Measurements from ENCODE around the gene ENOSF1. TPM values are rescaled to one million over a fixed set of nuclear protein-coding genes. Genes with fewer than 3 reads are reported as not detected.

Gene ENOSF1
- total and polyA plus RNA-seq, 2 of the 13 experiments (the other 11 are each of a cell fraction or from before 2014, with no cell fraction given) = 37.6 to 40.1 TPM

DNA sequence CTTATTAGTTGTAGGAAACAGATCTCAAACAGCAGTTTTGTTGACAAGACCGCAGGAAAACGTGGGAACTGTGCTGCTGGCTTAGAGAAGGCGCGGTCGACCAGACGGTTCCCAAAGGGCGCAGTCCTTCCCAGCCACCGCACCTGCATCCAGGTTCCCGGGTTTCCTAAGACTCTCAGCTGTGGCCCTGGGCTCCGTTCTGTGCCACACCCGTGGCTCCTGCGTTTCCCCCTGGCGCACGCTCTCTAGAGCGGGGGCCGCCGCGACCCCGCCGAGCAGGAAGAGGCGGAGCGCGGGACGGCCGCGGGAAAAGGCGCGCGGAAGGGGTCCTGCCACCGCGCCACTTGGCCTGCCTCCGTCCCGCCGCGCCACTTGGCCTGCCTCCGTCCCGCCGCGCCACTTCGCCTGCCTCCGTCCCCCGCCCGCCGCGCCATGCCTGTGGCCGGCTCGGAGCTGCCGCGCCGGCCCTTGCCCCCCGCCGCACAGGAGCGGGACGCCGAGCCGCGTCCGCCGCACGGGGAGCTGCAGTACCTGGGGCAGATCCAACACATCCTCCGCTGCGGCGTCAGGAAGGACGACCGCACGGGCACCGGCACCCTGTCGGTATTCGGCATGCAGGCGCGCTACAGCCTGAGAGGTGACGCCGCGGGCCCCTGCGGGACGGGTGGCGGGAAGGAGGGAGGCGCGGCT is 55.0 kb downstream of the ENOSF1 start, which contains the start of gene TYMS (continued):
- TF ChIP-seq E2F5 (CRISPR knock-in tag; conservative IDR thresholded peaks at IDR 0.05) (no peak; the same call in 1 of the 2 replicates), HNF4G (IDR thresholded peaks at IDR 0.05; ENCODE audit: borderline replicate concordance, low read depth, low read length) (no peak), HNF4G (CRISPR knock-in tag; IDR thresholded peaks at IDR 0.05; ENCODE audit: borderline replicate concordance, low read depth) (no peak), SKI (IDR thresholded peaks at IDR 0.05; ENCODE audit: partially characterized antibody) (no peak), HDAC2 (CRISPR knock-in tag; IDR thresholded peaks at IDR 0.05) (no peak), U2AF1 (optimal IDR thresholded peaks at IDR 0.05; ENCODE audit: low read depth, low read length) (no peak), GABPB1 (CRISPR knock-in tag; IDR thresholded peaks at IDR 0.05) (peak; percentile 86), ZNF343 (CRISPR knock-in tag; IDR thresholded peaks at IDR 0.05) (no peak), KDM5B (CRISPR knock-in tag; IDR thresholded peaks at IDR 0.05; ENCODE audit: borderline replicate concordance) (no peak; the same call in none of the 2 replicates), TCF7 (IDR thresholded peaks at IDR 0.05; ENCODE audit: low read depth) (no peak), SRSF9 (IDR thresholded peaks at IDR 0.05; ENCODE audit: borderline replicate concordance, insufficient read depth, low read depth, low read length, poor library complexity, severe bottlenecking) (no peak), NR3C1 (CRISPR knock-in tag; IDR thresholded peaks at IDR 0.05) (no peak), ZNF512B (CRISPR knock-in tag; IDR thresholded peaks at IDR 0.05; ENCODE audit: borderline replicate concordance) (0 out of 2 replicates have a peak, but pooled peaks have one; percentile 42), PHB2 (IDR thresholded peaks at IDR 0.05; ENCODE audit: partially characterized antibody) (no peak), ZSCAN22 (CRISPR knock-in tag; IDR thresholded peaks at IDR 0.05) (peak; percentile 8; the same call in 1 of the 2 replicates), HHEX (CRISPR knock-in tag; IDR thresholded peaks at IDR 0.05) (no peak), PAX8 (CRISPR knock-in tag; IDR thresholded peaks at IDR 0.05; ENCODE audit: borderline replicate concordance) (peak; percentile 57; the same call in 1 of the 2 replicates), MED13 (CRISPR knock-in tag; IDR thresholded peaks at IDR 0.05) (no peak), ZBTB7B (CRISPR knock-in tag; IDR thresholded peaks at IDR 0.05) (peak; percentile 66)
- TF ChIP-seq, protein P1, sequence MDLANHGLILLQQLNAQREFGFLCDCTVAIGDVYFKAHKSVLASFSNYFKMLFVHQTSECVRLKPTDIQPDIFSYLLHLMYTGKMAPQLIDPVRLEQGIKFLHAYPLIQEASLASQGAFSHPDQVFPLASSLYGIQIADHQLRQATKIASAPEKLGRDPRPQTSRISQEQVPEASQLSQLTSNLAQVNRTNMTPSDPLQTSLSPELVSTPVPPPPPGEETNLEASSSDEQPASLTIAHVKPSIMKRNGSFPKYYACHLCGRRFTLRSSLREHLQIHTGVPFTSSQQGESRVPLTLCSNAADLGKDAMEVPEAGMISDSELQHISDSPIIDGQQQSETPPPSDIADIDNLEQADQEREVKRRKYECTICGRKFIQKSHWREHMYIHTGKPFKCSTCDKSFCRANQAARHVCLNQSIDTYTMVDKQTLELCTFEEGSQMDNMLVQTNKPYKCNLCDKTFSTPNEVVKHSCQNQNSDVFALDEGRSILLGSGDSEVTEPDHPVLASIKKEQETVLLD (CRISPR knock-in tag; IDR thresholded peaks at IDR 0.05; ENCODE audit: low read depth) = peak; percentile 82
- TF ChIP-seq, protein P2, sequence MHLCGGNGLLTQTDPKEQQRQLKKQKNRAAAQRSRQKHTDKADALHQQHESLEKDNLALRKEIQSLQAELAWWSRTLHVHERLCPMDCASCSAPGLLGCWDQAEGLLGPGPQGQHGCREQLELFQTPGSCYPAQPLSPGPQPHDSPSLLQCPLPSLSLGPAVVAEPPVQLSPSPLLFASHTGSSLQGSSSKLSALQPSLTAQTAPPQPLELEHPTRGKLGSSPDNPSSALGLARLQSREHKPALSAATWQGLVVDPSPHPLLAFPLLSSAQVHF (CRISPR knock-in tag; IDR thresholded peaks at IDR 0.05) = 0 out of 2 replicates have a peak, but pooled peaks have one; percentile 56

Measured in HepG2 (cell line).